Stimulated activated CD8-positive, alpha-beta memory T cell treated with anti-CD3 and anti-CD28 coated beads, Interleukin-15, amount 100 ng/mL, for 4 hours (primary cell): ENCODE data around the gene DDX23.
"Not testable (repeated sequence)": the region's sequence is repeated elsewhere in the genome, so short reads cannot be mapped to it uniquely, and the experiment has no call there.

Experiments
- DNase-seq, 2 donors: peaks; one replicate each; pipeline ENCODE4 v3.0.0-alpha.2; 2020; ENCODE audit warnings: low read depth in 2 of 2

Gene DDX23

DNA sequence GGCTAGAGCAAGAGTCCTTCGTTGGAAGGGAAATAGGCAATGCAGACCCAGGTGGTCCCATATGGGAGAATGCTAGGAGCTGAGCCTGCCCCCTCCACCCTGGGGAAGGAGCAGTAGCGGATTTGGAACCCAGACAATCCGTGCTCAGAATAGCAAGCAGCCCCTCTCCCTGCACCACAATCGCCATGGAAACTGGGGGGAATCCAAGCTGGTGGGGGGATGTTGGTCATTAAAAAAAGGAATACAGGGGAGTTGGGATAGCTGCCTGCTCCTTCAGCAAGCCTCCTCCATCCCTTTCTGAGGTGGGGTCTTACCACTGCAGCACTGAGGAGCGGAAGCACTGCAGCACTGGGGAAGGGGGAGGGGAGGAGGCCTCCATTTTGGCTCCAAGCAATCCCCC, 10.8 kb upstream of the DDX23 start:
- DNase-seq, result no peak

DNA sequence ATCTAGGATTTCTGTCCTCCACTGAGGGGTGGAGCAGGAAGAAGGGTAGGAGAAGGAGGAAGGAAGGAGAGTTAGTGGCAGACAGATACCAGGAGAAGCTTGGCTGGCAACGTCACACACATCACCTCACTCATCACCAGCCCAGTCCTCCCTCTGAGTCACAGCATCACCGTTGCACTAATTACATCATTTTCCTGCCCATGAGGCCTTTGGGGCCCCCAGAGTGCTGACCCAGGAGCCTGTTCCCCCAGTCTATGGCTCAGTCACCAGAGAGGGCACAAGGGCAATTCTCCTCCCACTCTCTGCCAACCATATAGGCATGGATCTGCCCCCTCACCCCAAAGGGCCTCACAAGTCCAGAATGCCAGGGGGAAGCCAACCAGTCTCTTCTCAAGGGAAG, 9.1 kb upstream of the DDX23 start:
- DNase-seq, result no peak

DNA sequence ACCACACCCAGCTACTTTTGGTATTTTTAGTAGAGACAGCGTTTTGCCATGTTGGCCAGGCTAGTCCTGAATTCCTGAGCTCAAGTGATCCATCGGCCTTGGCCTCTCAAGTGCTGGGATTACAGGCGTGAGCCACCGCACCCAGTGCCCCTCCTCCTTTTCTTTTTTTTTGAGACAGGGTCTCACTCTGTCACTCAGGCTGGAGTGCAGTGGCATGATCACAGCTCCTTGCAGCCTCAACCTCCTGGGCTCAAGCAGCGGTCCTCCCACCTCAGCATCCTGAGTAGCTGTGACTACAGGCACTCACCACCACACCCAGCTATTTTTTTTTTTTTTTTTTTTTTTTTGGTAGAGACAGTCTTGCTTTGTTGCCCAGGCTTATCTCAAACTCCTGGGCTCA, 8.3 kb upstream of the DDX23 start:
- DNase-seq, result not testable (repeated sequence)

DNA sequence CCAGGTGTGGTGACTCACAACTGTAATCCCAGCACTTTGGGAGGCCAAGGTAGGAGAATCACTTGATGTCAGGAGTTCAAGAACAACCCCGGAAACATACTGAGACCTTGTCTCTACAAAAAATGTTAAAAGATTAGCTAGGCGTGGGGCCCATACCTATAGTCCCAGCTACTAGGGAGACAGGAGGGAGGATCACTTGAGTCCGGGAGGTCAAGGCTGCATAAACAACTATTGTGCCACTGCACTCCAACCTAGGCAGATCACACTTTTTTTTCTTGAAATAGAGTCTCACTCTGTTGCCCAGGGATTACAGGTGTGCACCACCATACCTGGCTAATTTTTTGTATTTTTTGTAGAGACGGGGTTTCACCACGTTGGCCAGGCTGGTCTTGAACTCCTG, 7.6 kb upstream of the DDX23 start:
- no peak for DNase-seq

DNA sequence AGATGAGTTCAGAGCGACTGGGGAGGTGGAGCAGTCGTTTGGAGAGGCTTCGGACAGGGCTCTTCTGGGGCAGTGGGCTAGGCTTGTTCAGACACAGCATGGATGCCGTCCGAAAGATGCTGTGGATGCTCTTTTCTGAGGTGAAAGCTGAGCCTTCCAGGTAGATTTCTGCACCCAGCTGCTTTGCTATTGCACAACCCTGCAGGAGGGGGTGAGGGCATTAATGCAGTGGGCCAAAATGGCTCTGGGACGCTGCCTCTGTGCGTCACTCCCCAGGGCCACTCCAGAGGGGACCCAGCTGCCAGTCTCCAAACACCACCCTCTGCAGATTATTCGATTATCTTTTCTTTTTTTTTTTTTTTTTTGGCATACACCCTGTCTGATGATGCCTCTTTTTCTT, 6.1 kb upstream of the DDX23 start:
- no peak for DNase-seq

DNA sequence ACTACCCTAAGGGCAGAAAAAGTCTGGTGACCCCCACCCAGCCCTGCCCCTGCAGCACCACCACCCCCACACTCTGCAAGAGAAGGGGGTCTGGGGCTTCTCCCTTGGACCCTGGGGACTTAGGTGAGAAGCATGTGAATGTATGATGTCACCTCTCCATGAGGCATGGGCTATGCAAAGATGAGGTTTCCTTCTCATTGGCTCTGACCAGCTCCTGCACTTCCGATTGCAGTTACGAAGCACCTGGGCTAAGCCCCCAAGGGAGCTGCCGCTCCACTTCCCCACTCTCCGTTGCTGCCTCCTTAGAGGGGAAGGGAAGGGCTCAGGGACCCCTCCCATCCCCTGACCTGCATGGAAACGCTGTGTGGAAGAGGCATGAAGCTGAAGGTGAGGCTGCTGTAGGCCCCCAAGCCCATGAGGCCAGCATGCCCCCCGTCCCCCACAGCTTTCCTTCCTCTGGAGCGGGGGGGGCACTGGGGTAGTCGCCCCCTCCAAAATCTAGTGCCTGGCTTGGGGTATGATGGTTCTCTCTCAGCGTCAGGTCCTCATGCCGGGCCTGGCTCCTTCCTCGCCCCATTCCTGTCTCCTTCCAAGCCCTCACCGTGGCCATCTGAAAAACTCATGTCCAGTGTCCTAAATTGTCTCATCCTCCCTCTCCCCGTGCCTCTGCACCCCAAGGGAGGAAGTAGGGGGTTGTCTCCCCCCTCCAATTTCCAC, 5.5 kb upstream of the DDX23 start:
- DNase-seq, result no peak

DNA sequence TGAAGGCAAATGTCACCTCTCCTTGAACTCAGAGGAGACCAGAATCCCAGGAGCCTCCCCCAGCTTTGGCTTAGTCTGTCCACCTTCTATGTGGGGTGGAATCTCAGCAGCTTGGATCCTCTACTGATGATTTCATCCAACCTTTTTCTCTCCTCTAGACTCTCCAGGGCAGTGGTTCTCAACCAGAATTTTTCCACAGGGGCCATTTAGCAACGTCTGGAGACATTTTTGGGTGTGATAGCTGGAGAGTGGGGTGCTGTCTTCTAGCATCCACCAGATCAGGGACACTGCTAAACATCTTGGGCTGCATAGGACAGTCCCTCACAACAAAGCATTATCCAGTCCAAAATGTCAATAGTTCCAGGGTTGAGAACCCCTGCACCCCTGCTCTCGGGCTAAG, 4.4 kb upstream of the DDX23 start:
- no peak for DNase-seq

DNA sequence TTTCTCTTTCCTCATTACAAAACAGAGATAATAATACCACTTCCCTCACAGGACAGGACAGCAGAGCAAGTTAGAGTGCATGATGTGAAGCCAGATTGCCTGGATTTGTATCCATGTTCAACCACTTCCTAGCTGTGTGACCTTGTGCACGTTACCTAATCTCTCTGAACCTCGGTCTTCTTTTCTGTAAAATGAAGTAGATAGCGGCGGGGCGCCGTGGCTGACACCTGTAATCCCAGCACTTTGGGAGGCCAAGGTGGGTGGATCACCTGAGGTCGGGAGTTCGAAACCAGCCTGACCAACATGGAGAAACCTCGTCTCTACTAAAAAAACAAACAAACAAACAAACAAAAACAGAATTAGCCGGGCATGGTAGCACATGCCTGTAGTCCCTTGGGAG, 3.0 kb upstream of the DDX23 start:
- DNase-seq, result not testable (repeated sequence)

DNA sequence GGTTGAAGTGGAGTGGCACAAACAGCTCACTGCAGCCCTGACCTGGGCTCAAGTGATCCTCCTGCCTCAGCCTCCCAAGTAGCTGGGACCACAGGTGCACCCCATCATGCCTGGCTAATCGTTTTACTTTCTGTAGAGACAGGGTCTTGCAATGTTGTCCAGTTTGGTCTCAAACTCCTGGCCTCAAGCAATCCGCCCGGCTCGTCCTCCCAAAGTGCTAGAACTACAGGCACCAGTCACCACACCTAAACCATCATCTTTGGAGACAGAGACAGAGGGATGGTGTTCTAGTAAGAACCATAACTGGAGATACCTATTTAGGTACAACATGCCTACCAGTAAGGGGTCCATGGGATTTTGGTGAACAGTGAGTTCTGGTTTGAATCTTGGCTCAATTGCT, 2.5 kb upstream of the DDX23 start:
- no peak for DNase-seq

DNA sequence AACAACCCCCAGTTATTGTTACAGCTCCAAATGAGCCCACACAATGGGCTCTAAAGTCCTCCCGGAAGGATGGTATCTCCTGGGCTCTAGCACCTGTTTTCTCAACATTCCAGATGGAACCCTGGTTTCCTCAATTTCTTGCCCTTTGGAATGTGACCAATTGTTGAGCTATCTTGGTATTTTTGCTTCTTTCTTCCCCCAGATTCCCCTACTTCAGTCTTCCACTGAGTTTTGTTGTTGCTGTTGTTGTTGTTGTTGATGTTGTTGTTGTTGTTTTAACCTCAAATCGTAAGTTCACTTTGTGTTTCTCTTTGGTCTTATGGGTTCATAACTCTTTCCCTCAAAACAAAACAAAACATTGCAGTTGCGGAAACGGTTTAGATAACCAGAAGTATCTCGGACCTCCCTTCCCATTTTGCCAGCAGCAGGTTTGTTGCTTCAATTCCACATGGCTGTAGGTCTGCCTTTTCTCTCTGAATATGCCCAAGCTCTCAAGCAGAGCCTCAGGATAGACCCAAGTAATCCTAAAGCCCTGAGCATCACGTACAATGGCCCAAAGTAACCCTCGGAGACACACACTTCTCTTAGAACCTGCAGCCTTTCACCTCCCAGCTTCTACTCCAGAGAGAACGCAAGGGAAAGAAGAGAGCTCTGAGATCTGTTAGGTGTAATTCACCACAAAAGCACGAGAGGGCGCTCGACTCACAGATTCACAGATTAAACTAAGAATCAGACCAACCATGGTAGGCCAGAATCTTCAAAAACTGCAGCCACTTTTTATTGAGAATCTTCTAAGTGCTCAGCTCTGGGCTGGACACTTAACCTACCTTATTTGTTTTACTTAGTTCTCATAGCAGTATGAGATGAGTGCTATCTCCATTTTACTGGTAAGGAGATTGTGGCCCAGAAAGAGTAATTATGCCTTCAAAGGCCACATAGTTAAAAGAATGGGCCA, 1.0 kb upstream of the DDX23 start:
- peak; percentile 40 to 81 for DNase-seq

DNA sequence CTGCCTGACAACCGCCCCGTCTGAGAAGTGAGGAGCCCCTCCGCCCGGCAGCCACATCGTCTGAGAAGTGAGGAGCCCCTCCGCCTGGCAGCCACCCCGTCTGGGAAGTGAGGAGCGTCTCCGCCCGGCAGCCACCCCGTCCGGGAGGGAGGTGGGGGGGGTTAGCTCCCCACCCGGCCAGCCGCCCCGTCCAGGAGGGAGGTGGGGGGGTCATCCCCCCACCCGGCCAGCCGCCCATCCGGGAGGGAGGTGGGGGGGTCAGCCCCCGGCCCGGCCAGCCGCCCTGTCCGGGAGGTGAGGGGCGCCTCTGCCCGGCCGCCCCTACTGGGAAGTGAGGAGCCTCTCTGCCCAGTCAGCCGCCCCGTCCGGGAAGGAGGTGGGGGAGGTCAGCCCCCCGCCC, 9.9 kb downstream of the DDX23 start:
- not testable (repeated sequence) for DNase-seq

DNA sequence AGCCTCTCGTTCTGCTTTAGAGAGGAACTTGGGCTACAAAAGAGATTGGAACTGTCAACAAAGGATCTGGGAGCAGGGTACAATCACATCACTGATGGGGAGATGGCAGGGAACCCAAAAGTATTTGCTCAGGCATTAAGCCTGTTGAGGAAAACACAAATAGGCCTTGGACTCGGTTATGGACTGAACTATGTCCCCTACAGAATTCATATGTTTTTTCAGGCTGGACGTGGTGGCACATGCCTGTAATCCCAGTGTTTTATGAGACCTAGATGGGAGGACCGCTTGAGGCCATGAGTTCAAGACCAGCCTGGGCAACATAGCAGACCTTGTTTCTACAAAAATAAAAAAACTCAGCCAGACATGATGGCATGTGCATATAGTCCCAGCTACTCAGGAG, 13.9 kb downstream of the DDX23 start:
- no peak for DNase-seq

DNA sequence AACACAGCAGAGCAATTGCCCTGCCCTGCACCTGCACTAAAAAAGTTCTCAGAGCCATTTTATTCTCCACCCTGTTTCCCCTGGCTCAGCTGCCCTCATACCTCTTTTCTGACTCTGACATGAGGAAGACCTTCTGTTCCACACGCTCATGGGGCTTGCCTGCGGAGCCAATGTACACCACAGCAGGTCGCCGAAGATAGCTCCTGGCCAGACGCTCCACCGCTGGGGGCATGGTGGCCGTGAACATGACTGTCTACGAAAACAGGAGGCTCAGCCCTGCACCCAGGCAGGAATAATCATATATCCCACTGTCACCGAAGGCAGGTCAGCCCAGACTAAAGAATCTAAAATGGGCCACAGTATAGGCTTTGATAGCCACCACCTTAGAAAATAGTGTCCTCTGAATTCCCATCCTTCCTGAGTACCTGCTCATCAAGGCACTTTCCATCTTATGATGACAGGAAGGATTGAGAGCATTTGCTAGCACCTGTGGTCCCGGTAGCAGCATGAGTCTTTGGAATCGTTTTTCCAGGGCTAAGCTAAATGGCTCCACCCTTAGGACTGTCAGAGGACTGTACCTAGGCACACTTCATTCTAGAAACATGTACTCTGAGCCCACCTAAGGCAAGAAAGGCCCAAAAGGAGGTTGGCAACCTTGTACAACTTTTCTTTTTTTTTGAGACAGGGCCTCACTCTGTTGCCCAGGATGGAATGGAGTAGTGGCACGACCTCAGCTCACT, 19.5 kb downstream of the DDX23 start:
- no peak for DNase-seq

DNA sequence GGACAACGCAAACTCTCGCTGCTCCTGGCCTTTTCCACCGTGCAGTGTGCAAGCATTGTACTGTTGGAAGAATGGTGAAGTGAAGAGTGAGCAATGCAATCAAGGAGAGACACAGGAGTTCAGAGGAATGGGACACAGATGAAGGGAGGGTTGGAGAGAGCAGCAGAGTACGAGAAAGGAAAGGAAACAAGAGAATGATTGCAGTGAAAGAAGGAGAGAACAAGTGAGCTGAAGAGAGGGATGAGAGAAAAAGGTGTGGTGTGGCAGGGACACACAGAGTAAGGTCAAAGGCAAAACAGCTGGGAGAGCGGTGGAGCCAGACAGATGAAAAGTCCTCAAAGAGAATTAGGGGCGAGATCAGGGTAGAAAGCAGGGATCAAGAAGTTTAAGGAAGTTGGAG, 20.7 kb downstream of the DDX23 start:
- no peak for DNase-seq

DNA sequence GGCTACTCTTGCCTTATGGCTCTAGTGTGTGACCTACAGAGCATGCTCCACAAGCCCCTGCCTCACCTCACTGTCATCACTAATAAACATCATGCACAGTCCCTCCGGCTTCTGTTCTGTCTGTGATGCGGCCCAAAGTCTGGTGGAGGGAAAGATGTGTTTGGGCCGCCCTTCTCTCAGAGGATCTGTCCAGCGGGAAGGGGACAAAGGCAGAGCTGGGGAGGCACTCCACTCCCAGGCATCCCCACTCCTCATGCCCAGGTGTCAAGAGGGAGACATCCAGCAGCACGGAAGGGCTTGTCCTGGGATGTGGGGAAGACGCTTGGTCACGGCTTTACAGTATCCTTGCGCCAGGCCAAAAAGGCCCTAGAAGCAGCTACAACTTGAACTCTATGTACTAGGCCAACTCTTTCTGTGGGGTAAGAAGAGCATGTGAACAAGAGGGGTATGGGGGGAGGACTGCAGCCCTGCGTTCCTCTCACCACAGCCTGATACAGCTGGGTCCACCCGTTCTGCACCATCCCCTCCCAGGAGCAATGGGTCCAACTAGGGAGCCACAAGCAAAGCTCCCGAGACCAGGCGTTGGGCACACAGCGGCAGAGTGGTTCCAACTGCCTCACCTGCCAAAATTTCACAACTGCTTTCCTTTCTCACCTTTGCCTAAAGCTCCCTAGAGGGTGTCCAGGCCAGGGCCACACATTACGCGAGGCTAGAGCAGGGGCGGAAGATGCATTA, 23.0 kb downstream of the DDX23 start:
- DNase-seq, result no peak

DNA sequence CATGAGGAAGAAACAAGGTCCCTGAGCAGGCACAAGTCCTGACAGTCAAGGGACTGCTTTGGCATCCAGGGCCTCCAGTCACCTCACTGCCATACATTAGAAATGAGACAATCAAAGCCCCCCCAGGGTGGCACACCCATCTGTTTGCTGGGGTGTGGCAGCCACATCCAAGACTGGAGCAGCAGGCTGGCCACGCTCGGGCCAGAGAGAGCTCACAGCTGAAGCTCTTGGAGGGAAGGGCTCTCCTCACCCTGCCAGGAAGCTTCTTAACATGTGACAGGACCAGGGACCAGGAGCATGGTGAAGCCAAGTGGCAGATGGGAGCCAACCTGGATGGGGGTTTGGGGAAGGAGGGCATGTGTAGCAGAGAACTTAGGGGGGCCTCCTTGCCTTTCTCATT, 23.7 kb downstream of the DDX23 start:
- no peak for DNase-seq

DNA sequence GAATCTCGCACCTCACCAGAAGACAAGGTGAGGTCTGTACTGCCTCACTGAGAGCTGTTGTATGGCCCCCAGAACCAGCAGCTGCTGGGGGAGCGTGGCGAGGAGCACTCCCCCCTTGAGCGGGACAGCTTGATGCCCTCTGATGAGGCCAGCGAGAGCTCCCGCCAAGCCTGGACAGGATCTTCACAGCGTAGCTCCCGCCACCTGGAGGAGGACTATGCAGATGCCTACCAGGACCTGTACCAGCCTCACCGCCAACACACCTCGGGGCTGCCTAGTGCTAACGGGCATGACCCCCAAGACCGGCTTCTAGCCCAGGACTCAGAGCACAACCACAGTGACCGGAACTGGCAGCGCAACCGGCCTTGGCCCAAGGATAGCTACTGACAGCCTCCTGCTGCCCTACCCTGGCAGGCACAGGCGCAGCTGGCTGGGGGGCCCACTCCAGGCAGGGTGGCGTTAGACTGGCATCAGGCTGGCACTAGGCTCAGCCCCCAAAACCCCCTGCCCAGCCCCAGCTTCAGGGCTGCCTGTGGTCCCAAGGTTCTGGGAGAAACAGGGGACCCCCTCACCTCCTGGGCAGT, 24.4 kb downstream of the DDX23 start:
- DNase-seq, result no peak

DNA sequence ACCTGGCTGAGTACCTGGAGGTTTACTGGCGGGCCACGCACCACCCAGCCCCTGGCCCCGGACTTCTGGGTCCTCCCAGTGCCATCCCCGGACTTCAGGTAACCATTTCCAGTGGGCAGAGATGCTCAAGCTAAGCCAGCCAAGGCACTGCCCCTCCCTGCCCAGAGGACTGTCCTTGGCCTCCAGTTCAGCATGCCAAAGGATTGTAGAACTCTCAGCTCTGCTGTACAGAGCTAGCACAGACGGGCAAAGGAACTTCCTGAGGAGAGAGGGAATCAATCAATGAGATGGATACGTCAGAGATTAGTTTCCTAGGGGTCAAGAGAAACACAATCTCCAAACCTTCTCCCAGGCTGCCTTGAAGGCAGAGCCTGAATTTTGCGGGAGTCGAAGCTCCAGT, 24.9 kb downstream of the DDX23 start:
- DNase-seq, result no peak

DNA sequence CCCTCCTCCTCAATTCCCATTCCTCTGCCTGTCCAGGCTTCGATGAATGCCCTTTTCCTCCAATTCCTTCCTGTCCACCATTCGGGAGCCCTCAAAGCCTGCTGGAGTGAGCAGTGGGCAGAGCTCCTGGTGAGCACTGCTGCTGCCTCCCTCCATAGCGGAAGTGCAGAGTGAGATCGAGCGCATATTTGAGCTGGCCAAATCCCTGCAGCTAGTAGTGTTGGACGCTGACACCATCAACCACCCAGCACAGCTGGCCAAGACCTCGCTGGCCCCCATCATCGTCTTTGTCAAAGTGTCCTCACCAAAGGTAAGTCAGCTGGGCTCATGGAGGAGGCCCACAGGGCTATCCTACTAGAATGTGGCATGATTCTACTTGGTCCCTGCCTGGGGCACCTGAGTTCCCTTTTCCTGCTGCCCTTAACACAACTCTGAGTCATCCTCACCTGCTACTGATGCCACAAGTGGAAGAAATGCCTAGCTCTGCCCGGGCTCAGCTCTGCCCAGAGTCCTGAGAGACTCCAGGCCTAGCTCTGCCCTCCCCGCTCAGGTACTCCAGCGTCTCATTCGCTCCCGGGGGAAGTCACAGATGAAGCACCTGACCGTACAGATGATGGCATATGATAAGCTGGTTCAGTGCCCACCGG, 25.6 kb downstream of the DDX23 start:
- DNase-seq, result no peak

DNA sequence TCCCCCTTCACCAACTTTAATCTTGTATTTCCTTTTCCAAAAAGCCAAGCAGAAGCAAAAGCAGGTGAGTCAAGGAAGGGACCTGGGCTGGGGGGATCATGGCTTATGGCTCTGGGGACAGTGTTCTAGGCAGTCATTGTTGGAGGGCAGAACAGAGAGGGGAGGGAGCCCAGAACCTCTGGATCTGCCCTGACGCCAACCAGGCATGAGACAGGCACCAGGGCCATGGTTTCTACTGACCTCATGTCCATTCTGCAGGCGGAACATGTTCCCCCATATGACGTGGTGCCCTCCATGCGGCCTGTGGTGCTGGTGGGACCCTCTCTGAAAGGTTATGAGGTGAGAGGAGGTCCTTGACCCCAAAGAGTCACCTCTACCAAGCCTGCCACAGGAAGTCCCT, 27.1 kb downstream of the DDX23 start:
- DNase-seq, result no peak

DNA sequence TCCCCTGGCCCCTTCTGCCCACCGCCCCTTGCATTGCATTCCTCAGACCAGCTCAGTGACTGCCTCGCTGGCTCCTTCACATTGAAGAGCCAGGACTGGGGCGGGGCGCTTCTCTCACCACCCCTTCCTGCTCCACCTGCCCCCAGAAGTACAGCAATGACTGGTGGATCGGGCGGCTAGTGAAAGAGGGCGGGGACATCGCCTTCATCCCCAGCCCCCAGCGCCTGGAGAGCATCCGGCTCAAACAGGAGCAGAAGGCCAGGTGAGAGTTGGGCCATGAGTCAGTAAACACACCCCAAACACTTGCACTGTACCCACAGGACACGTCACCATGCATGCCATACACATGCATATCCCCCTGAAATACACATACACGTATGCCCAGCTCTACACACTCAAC, 27.9 kb downstream of the DDX23 start:
- no peak for DNase-seq
